Endothelial cell (in vitro differentiated cells): ENCODE measurements around the gene CEACAM6. TPM values are rescaled to one million over a fixed set of nuclear protein-coding genes. Genes with fewer than 3 reads are reported as not detected.

Source experiments
- DNase-seq: peaks from one replicate; pipeline ENCODE4 v3.0.0; 2021; ENCODE audit warnings: low spot score
- H3K27ac Mint-ChIP-seq: one replicate; pipeline ENCODE4 v1.8.0; 2021; ENCODE audit warnings: mixed read lengths, inconsistent platforms; ENCODE audit not compliant: unreplicated experiment
- H3K27me3 Mint-ChIP-seq: one replicate; pipeline ENCODE4 v1.8.0; 2021; ENCODE audit warnings: mild to moderate bottlenecking, moderate library complexity, mixed read lengths, inconsistent platforms; ENCODE audit not compliant: unreplicated experiment
- H3K36me3 Mint-ChIP-seq: one replicate; pipeline ENCODE4 v1.8.0; 2021; ENCODE audit warnings: mild to moderate bottlenecking, low read depth, mixed read lengths, inconsistent platforms; ENCODE audit not compliant: unreplicated experiment
- H3K4me1 Mint-ChIP-seq: one replicate; pipeline ENCODE4 v1.8.0; 2021; ENCODE audit warnings: mild to moderate bottlenecking, mixed read lengths, inconsistent platforms; ENCODE audit not compliant: unreplicated experiment
- H3K4me3 Mint-ChIP-seq: one replicate; pipeline ENCODE4 v1.8.0; 2021; ENCODE audit warnings: mild to moderate bottlenecking, mixed read lengths, inconsistent platforms; ENCODE audit not compliant: unreplicated experiment
- H3K9me3 Mint-ChIP-seq: one replicate; pipeline ENCODE4 v1.8.0; 2021; ENCODE audit warnings: mixed read lengths, inconsistent platforms; ENCODE audit not compliant: unreplicated experiment
- CTCF ChIP-seq: fragments of 200-600 bp; sonication (generic); IDR thresholded peaks from one replicate; pipeline ENCODE4 v1.5.0; 2021; ENCODE audit warnings: antibody characterized with exemption; ENCODE audit not compliant: unreplicated experiment
- total RNA-seq: library from RNA; stranded (reverse); fragmentation: NEBNext Ultra II Directional; extraction: Animal tissue kit (Norgen Biotek cat#: 25700); gene quantifications from one replicate; pipeline ENCODE4 v1.2.1, GENCODE V29; 2021; ENCODE audit not compliant: unreplicated experiment

CEACAM6 gene
- total RNA-seq, 1 donor from 2014 or later: not detected

DNA sequence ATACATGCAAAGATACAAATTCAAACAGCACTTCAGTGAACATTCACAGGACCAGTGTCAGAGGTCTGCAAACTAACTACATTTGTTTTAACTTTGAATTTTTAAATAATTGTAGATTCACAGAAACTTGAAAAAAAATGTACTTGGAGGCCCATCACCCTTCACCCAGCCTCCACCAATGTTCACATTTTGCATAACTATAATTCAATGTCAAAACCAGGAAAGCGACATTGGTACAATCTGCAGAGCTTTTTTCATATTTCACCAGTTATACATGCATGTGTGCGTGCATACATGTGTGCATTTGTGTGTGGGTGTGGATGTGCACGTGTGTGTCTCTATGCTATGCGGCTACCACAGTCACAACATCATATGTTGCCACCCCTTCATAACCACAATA lies 60.0 kb downstream of the CEACAM6 start:
- DNase-seq: no peak
- Mint-ChIP-seq H3K9me3 (no peaks in the 10 kb centered on the region), H3K36me3 (no peaks in the 10 kb centered on the region), H3K4me1 (no peaks in the 10 kb centered on the region), H3K27me3 (no peaks in the 10 kb centered on the region), H3K4me3 (no peak overlapping the region), H3K27ac (no peak overlapping the region)
- TF ChIP-seq CTCF: no peak

GRCh38 chr19:41816761-41817160 lies 61.4 kb downstream of the CEACAM6 start:
- Mint-ChIP-seq H3K9me3 (no peaks in the 10 kb centered on the region), H3K36me3 (no peaks in the 10 kb centered on the region), H3K4me1 (no peaks in the 10 kb centered on the region), H3K27ac (no peak overlapping the region), H3K27me3 (peaks cover 2% of the 10 kb centered on the region), H3K4me3 (no peak overlapping the region)
- no peak for DNase-seq
- no peak for TF ChIP-seq CTCF

GRCh38 chr19:41821003-41821735 lies 65.8 kb downstream of the CEACAM6 start:
- Mint-ChIP-seq H3K27me3 (peaks cover 2% of the 10 kb centered on the region), H3K4me1 (no peaks in the 10 kb centered on the region), H3K36me3 (no peaks in the 10 kb centered on the region), H3K27ac (no peak overlapping the region), H3K4me3 (no peak overlapping the region), H3K9me3 (no peaks in the 10 kb centered on the region)
- TF ChIP-seq CTCF: peak; percentile 76
- peak; percentile 65 for DNase-seq

Other genes starting within 250 kb of the CEACAM6 start
- 74.1 TPM for gene CEACAM21, start 179.4 kb upstream of the CEACAM6 start, total RNA-seq
- not detected for gene CEACAM4, start 128.5 kb upstream of the CEACAM6 start, total RNA-seq
- not detected for gene CEACAM7, start 67.3 kb upstream of the CEACAM6 start, total RNA-seq
- gene CEACAM5, start 46.9 kb upstream of the CEACAM6 start, total RNA-seq: not detected
- gene CEACAM3, start 41.1 kb downstream of the CEACAM6 start, total RNA-seq: not detected
- gene LYPD4, start 89.2 kb downstream of the CEACAM6 start, total RNA-seq: not detected
- not detected for gene DMRTC2, start 89.5 kb downstream of the CEACAM6 start, total RNA-seq
- gene RPS19, start 104.7 kb downstream of the CEACAM6 start, total RNA-seq: 3,886 TPM
- gene CD79A, start 121.7 kb downstream of the CEACAM6 start, total RNA-seq: 1.1 TPM
- gene ARHGEF1, start 127.7 kb downstream of the CEACAM6 start, total RNA-seq: 113 TPM
- 0.46 TPM for gene ERFL, start 172.9 kb downstream of the CEACAM6 start, total RNA-seq
- gene RABAC1, start 203.8 kb downstream of the CEACAM6 start, total RNA-seq: 146 TPM
- not detected for gene ATP1A3, start 238.7 kb downstream of the CEACAM6 start, total RNA-seq